Chondrocyte (in vitro differentiated cells): ENCODE measurements around the gene WNK2. TPM values are rescaled to one million over a fixed set of nuclear protein-coding genes. Genes with fewer than 3 reads are reported as not detected.

Source experiments
- DNase-seq: peaks from one replicate; pipeline ENCODE4 v3.0.0; 2021; ENCODE audit warnings: mixed read lengths, low spot score
- H3K27ac Mint-ChIP-seq: one replicate; pipeline ENCODE4 v1.8.0; 2021; ENCODE audit warnings: mild to moderate bottlenecking, moderate library complexity, mixed read lengths; ENCODE audit not compliant: unreplicated experiment
- H3K27me3 Mint-ChIP-seq: 2 replicates; pipeline ENCODE4 v1.8.0; 2021; ENCODE audit warnings: low read depth, mixed read lengths
- H3K36me3 Mint-ChIP-seq: 2 replicates; pipeline ENCODE4 v1.8.0; 2021; ENCODE audit warnings: low read depth, mixed read lengths
- H3K4me1 Mint-ChIP-seq: 2 replicates; pipeline ENCODE4 v1.8.0; 2021; ENCODE audit warnings: low read depth, mild to moderate bottlenecking, mixed read lengths
- H3K4me3 Mint-ChIP-seq: one replicate; pipeline ENCODE4 v1.8.0; 2021; ENCODE audit warnings: mild to moderate bottlenecking, moderate library complexity, mixed read lengths; ENCODE audit not compliant: unreplicated experiment
- H3K9me3 Mint-ChIP-seq: 2 replicates; pipeline ENCODE4 v1.8.0; 2021; ENCODE audit warnings: low read depth, mixed read lengths
- CTCF ChIP-seq: fragments of 200-600 bp; sonication (generic); IDR thresholded peaks from 2 replicates; pipeline ENCODE4 v1.5.0; 2021; ENCODE audit warnings: antibody characterized with exemption, mild to moderate bottlenecking, moderate library complexity
- total RNA-seq: library from RNA; stranded (reverse); gene quantifications from 3 replicates; pipeline ENCODE4 v1.2.1, GENCODE V29; 2021

WNK2 gene
- total RNA-seq, 1 donor from 2014 or later: 2.3 TPM

GRCh38 chr9:93191354-93191660 lies 7.4 kb downstream of the WNK2 start:
- Mint-ChIP-seq H3K36me3 (peaks cover 2% of the 10 kb centered on the region), H3K27ac (no peak overlapping the region), H3K4me1 (no peaks in the 10 kb centered on the region), H3K9me3 (no peaks in the 10 kb centered on the region), H3K27me3 (peaks cover 39% of the 10 kb centered on the region), H3K4me3 (no peak overlapping the region)
- DNase-seq: peak; percentile 53
- TF ChIP-seq CTCF: no peak

- Mint-ChIP-seq H3K4me1 (no peaks in the 10 kb centered on the region), H3K27ac (no peak overlapping the region), H3K9me3 (no peaks in the 10 kb centered on the region), H3K27me3 (peaks cover 32% of the 10 kb centered on the region), H3K36me3 (peaks cover 2% of the 10 kb centered on the region), H3K4me3 (no peak overlapping the region)
- TF ChIP-seq CTCF: no peak
- peak; percentile 67 for DNase-seq
These were observed 8.9 kb downstream of the WNK2 start for GRCh38 chr9:93192721-93193387.

- H3K36me3 Mint-ChIP-seq: peaks cover 2% of the 10 kb centered on the region
- H3K4me3 Mint-ChIP-seq: no peak overlapping the region
- H3K9me3 Mint-ChIP-seq: no peaks in the 10 kb centered on the region
- no peaks in the 10 kb centered on the region for H3K4me1 Mint-ChIP-seq
- no peak for TF ChIP-seq CTCF
- peaks cover 28% of the 10 kb centered on the region for H3K27me3 Mint-ChIP-seq
- H3K27ac Mint-ChIP-seq: no peak overlapping the region
- no peak for DNase-seq
These were observed 9.7 kb downstream of the WNK2 start for GRCh38 chr9:93193388-93194220.

GRCh38 chr9:93194221-93194625 lies 10.3 kb downstream of the WNK2 start:
- H3K4me1 Mint-ChIP-seq: no peaks in the 10 kb centered on the region
- H3K27ac Mint-ChIP-seq: no peak overlapping the region
- H3K4me3 Mint-ChIP-seq: no peak overlapping the region
- peaks cover 2% of the 10 kb centered on the region for H3K36me3 Mint-ChIP-seq
- no peak for TF ChIP-seq CTCF
- no peaks in the 10 kb centered on the region for H3K9me3 Mint-ChIP-seq
- H3K27me3 Mint-ChIP-seq: peaks cover 23% of the 10 kb centered on the region
- no peak for DNase-seq

GRCh38 chr9:93194641-93195040 lies 10.7 kb downstream of the WNK2 start:
- peaks cover 23% of the 10 kb centered on the region for H3K27me3 Mint-ChIP-seq
- no peak for TF ChIP-seq CTCF
- no peak for DNase-seq

More at GRCh38 chr9:93194641-93195040, 10.7 kb downstream of the WNK2 start:
- Mint-ChIP-seq H3K36me3 (peaks cover 2% of the 10 kb centered on the region), H3K27ac (no peak overlapping the region), H3K4me1 (no peaks in the 10 kb centered on the region), H3K4me3 (no peak overlapping the region), H3K9me3 (no peaks in the 10 kb centered on the region)
